NCI-H1694 (cell line): ENCODE results near the gene CA6.
A peak's percentile ranks its signal among the peaks of the same experiment; 100 is the strongest.
"Not testable (repeated sequence)": the region's sequence is repeated elsewhere in the genome, so short reads cannot be mapped to it uniquely, and the experiment has no call there.

Experiments
- DNase-seq: peaks from one replicate; lab custom pipeline; 2025; lab: John Stamatoyannopoulos, UW

The CA6 gene

DNA sequence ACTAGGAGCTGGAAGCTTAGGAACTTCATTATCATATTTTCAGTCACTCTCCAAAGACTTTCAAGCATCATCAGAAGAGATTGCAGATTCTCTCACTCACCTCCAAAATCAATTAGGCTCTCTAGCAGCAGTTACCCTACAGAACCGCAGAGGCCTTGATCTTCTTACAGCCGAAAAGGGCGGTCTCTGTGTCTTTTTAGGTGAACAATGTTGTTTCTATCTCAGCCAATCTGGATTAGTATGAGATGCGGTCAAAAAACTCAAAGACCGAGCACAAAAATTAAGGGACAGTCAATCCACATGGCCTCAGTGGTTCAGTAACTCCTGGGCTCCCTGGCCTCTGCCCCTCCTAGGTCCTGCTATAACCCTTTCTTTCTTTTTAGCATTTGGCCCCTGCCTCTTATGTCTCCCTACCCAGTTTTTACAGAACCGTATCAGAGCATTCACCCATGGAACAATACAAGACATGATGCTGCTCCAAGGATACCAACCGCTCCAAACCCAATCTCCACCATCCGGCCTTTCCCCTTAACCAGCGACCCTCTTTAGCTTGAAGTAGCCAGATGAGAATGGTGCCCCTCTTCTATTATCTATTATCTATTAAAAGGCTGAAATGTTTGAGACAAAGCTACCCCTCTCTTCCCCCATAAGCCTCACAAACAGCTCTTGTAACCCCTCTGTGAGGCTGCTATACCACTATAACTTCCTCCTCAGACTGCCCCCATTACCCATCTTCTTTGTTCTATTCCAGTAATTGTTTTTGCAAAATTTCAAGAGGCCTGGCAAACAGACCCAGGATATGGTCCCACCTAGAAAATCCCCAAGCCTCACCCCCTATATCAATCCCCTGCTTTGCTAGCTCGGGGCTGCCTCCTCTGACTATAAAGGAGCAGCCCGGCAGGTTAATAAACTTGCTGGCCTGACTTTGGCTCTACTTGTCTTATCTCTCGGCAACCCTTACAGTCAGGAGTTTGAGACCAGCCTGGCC lies 18.7 kb upstream of the CA6 start:
- no peak for DNase-seq

GRCh38 chr1:8930116-8930515 lies 15.6 kb upstream of the CA6 start:
- peak; percentile 14 for DNase-seq

DNA sequence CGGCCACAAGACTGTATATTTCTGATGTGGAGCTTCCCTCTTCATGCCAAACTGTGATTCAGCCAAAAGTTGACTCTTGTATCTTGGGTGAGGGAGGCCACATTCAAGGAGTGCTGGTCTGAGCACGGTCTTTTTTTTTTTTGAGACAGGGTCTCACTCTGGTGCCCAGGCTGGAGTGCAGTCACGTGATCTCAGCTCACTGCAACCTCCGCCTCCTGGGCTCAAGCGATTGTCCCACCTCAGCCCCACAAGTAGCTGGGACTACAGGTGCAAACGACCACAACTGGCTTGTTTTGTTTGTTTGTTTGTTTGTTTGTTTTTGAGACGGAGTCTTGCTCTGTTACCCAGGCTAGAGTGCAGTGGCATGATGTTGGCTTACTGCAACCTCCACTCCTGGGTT lies 8.6 kb upstream of the CA6 start:
- not testable (repeated sequence) for DNase-seq

DNA sequence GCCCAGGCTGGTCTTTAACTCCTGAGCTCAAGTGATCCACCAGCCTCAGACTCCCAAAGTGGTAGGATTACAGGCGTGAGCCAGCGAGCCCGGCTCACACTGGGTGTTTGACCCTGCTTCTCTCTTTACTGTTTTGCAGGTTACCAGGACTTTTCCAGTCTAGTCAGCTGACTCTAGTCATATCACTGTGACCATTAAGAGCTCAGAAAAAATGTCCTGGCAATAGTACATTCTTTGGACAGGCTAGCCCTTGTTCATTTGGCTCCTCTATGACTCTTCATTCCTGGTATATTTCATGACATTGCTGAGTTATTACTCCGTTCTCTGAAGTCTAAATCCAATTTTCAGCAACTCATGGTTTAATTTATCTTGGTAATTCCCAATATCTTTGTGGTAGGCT lies 8.0 kb upstream of the CA6 start:
- DNase-seq, result no peak

DNA sequence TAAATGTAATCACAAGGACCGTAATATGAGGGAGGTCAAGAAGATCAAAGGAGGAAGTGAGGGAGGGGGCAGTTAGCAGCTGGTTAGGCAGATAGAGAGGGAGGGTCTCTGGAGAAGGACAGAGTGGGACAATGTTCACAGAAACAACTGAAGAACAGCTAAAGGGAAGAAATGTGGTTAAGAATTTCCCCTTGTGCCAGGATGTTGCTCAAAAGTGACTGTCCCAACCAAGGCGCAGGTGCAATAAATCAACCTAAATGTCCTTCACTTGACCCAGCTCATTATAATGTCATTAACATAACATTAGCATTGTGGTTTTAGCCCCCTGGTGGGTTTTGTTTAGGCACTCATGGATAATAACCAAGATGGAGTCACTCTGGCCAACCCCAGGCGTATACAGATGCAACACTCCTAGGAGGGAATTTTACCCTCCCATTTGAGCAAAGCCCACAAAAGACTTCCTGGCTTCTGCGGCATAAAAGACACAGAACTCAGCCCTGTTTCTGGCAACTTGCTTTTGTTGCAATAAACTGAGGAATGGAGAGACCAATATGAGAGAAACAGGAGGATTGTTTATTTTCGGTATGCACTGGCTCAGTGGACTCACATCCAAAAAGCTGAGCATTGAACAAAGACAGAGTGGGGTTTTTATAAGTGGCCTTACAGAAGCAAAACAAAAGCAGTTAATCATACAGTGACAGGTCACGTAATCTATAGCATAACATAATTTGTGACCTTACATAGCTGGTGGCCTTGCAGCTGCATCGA lies 7.3 kb upstream of the CA6 start:
- no peak for DNase-seq

GRCh38 chr1:8939000-8939265 lies 6.7 kb upstream of the CA6 start:
- no peak for DNase-seq

- no peak for DNase-seq
These were observed 6.2 kb upstream of the CA6 start for GRCh38 chr1:8939362-8939995.

DNA sequence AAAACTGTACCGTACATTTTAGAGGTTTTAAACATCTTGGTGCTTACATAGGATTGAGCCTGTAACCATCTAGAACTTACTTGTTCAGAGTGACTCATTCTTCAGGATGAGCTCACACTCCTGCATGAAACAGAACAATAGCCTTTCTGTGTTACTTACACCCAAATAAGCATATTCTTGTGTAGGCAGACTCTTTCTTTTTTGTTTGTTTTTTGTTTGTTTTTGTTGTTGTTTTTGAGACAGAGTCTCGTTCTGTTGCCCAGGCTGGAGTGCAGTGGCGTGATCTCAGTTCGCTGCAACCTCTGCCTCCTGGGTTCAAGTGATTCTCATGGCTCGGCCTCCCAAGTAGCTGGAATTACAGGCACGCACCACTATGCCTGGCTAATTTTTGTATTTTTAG lies 3.8 kb upstream of the CA6 start:
- no peak for DNase-seq

- no peak for DNase-seq
These were observed 1.9 kb upstream of the CA6 start for GRCh38 chr1:8943498-8944405.

DNA sequence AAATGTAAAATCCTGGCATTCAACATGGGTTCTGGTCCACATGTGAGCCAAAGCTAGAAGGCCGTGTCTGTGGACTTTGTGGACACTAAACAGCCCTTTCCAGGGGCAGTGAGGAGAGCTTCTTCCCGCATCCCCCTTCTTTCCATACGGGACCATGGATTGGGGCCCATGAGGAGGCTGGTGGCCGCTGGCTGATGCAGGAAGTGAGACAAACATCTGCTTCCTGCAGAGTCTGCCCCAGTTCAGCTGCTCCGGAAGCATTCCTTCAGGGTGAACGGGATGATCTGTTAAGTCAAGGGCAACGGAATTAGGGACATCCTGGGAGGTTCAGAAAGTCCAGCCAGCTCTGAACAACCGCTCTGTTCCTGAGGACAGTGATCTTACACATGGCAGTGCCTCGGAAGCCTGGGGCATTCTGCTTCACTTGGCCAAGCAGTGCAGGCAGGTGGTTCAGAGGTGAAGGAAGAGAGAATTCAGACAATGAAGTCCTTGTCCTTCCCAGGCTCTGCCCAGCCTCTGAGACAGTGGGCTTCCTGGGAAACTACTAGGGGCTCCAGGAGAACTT lies 1.5 kb downstream of the CA6 start:
- DNase-seq, result no peak

DNA sequence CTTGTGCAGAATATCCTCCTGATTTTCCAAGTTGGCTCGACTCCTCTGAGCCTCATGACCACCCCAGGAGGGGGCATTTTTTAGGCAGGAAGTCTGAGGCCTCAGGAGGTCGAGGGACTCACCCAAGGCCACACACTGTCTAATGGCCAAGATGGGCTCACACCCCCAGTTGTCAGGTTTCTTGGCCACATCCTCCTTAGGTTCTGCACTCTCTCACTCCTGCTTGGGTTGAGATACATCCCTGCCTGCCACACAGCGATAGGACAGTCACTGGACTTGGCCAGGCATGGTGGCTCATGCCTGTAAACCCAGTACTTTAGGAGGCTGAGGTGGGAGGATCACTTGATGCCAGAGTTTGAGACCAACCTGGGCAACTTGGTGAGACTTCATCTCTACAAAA lies 4.6 kb downstream of the CA6 start:
- no peak for DNase-seq

DNA sequence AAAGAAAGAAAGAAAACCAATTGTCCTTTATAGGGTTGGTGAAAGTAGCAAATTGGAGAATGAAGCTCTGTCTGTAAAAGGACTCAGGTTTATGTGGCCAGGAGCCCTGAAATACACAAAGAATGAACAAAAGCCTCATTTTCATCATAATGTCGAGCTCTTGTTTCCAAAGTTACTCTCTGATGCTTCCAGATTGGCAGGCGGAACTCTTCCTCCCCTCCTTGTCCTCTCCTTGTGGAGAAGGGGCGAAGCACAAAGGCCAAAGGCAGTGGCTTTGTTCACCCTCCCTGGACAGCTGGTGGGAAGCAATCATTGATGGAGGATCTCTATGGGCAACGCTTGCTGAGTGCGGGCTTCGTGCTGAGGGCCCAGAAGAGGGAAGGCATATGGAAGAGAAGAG lies 5.6 kb downstream of the CA6 start:
- DNase-seq, result no peak

GRCh38 chr1:8955406-8955805 lies 9.7 kb downstream of the CA6 start:
- no peak for DNase-seq

GRCh38 chr1:8956461-8957349 lies 11.0 kb downstream of the CA6 start:
- DNase-seq, result no peak

DNA sequence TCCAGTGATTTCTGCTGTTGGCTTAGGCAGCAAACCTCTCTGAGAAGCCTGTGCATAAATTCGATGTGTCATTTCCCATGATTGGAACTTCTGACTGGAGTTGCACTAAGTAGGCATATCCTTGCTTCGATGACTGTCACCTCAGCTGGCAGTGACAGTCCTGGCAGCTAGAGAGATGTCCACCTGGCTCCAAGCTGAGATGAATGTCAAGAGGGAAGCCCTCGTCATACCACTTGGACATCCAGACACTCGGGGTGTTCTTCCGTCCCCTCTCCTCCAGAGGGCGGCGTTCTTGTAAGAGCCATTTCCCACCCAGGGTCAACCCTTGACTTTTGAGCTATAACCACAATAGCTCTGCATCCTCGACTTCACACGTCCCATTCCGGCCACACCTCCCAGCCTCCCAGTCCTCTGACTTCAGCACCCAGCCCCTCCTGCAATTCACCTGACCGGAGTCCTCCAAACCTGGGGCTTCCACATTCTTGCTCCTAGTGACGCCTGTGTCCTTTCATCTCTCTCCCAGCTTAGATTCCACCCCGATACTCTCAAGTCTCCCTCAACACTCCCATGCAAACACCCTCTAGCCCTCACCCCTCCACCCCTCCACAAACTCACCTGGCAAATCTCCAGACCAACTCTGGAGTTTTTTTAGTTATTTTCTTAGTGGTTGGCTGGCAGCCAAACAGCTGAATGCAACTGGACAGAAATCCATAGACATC lies 17.3 kb downstream of the CA6 start:
- no peak for DNase-seq

DNA sequence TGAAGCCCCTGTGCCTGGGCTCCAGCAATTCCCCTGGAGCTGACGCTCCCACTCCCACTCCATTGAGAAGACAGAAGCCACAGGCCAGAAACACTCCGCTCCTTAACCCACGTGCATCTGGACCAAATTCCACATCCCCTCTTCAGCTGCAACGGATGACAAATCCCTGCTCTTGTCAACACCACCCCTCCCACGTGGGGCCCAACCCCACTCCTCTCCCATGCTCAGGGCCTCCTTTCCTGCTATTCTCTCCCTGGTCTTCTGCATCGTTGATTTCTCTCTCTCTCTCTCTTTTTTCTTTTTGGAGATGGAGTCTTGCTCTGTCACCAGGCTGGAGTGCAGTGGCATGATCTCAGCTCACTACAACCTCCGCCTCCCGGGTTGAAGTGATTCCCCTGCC lies 18.3 kb downstream of the CA6 start:
- no peak for DNase-seq

GRCh38 chr1:8965121-8965820 lies 19.6 kb downstream of the CA6 start:
- no peak for DNase-seq

DNA sequence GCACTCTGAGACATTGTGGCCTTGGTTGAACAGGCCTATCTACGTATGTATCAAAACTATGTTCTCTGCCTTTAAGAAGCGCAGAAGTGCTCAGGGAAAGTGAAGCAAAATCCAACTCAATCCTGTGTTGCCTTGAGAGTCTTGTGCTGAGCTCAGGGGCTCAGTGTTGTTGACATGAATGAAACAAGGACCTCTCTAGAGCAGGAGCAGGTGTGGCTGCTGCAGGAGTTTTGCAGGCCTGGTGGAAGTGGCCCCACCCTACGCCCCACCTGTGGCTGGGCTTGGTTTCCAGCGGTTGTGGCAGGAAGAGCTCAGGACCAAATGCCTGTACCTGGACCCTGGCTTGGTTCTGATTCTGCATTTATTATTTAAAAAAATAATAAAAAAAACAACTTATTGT lies 20.9 kb downstream of the CA6 start:
- no peak for DNase-seq

DNA sequence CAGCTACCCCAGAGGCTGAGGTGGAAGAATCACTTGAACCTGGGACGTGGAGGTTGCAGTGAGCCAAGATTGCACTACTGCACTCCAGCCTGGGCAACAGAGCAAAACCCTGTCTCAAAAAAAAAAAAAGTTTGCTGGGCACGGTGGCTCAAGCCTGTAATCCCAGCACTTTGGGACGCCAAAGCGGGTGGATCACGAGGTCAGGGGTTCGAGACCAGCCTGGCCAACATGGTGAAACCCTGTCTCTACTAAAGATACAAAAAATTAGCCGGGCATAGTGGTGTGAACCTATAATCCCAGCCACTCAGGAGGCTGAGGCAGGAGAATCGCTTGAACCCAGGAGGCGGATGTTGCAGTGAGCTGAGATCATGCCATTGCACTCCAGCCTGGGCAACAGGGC lies 23.2 kb downstream of the CA6 start:
- DNase-seq, result not testable (repeated sequence)
